GM19438 (cell line): ENCODE measurements around the gene STYXL1.
"Not testable (repeated sequence)": the region's sequence is repeated elsewhere in the genome, so short reads cannot be mapped to it uniquely, and the experiment has no call there.

Experiments used
- ATAC-seq: cut with Tn5 transposase; IDR thresholded peaks from one replicate; pipeline ENCODE4 v1.9.1; 2021; ENCODE audit warnings: low read depth; ENCODE audit not compliant: unreplicated experiment

Gene STYXL1

DNA sequence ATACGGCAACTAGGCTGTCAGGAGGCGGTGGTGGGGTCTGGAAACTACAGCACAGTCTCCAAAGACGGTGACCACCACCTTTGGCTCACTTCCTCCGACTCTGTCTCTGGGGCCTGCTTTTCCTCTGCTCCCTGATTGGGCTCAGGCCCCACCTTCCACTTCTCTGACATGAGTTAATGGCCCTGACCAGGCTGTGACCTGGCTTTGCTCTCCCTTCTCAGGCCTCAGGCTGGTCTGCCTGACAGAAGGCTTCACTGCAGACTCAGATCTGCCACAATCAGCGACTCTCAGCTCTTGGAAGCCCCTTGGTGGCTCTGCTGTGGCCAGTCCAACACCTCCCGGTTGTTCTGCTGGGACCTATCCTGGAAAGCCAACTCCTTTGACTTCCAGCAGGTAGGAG lies 7.7 kb downstream of the STYXL1 start:
- ATAC-seq: no peak

DNA sequence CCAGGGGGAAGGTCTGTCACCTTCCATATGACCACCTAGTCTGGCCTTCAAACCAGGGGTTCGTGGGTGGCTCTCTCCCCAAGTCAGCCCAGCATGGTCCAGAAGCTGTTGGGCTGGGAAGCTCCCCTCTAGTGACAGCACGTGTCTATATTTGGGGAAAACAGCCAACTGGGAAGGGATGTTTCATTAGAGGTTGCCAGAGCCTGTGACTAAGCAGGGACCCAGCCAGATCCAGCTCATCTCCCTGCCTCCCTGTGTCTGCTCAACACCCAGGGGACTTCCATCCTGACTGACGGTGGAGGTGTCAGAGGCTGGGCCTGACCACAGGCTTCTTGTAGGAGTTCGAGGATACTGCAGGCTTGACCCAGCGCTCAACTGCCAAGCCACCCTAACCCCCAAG lies 10.5 kb downstream of the STYXL1 start:
- ATAC-seq: no peak

DNA sequence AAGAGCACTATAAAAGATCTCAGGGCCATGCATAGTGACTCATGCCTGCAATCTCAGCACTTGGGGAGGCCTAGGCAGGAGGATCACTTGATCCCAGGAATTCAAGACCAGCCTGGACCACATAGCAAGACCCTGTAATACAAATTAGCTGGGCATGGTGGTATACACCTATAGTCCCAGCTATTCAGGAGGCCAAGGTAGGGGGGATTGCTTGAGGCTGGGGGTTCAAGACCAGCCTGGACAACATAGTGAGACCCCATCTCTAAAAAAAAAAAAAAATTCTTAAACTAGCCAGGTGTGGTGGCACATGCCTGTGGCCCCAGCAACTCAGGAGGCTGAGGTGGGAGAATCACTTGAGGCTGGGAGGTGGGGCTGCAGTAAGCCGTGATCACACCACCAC lies 15.8 kb downstream of the STYXL1 start:
- no peak for ATAC-seq

DNA sequence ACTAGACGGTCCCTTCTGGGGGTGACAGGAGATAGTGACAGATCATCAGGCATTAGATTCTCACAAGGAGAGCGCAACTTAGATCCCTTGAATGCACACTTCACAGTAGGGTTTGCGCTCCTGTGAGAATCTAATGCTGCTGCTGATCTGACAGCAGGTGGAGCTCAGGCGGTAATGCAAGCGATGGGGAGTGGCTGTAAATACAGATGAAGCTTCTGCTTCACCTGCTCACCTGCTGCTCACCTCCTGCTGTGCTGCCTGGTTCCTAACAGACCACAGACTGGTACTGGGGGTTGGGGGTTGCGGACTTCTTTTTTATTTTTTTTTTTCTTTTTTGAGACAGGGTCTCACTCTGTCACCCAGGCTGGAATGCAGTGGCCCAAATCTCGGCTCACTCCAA lies 18.1 kb downstream of the STYXL1 start:
- ATAC-seq: not testable (repeated sequence)

DNA sequence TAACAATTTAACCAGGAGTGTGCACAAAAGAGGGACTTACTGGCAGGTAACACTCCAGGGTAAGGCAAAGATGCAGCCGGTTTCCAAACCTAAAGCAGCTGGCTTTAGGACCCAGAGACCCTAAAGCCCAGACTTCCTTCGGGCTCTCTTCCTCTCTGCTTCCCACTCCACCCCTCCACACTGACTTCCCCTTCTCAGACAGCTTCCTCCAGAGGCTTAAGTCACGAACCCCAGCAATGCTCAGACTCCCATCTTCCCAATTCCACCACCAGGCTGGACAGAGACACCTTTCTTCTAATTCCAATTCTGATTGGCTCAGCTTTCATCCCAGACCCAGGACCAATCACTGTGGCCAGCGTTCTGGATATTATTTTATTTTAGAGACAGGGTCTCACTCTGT lies 24.8 kb downstream of the STYXL1 start:
- no peak for ATAC-seq

DNA sequence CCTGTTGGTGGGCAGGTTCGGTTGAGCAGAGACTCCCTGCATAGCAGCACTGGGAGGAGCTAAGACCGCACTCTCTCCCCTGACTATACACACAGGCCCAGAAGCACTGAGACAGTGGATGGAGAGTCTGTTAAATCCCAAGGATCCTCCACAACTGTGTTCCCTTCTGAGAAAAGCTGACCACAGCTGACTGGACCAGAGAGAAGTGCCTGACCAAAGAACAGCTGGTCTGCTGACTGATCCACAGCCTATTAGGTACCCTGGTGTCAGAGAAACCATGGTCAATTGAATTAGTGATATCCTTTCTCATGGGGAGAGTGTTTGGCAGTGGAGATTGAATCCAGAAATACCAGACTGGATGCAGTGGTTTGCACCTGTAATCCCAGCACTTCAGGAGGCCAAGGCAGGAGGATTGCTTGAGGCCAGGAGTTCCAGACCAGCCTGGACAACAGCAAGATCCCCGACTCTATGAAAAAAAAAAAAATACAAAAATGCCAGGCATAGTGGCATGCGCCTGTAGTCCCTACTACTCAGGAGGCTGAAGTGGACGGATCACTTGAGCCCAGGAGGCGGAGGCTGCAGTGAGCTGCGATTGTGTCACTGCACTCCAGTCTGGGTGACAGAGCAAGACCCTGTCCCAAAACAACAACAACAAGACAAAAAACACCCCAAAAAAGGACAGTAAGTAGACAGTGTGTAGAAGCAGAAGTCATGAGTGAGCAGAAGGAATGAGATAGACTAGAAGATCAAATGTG lies 25.6 kb downstream of the STYXL1 start:
- no peak for ATAC-seq

DNA sequence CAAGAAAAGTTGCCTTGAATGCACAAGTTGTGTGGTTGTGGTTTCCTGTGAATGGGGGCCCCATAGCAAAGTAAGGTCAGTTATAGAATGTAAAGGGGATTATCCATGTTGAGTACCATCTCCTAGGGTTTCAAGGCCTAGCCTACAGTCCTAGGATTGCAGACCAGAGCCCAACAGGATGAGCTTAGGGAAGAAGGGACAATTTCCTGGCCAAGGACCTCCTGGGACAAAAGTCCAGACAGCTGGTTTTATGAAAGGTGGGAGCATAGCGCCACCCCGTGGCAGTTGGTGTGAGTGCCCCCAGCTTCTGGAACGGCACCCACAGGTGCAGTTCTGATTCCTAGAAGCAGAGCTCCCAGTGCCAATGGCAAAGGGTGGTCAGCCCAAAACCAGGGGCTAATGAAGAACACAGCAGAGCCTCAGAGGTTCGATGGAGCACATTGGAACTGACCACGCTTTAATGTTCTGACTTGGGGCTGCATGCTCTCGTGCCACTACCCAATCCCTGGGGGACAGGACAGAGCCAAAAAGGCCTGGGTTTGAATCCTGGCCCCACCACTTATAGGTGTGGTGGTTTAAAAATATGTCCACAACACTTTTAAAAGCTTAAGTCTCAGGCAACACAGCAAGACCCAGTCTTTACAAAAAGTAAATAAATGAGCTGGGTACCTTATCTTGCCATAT lies 27.6 kb downstream of the STYXL1 start:
- no peak for ATAC-seq

DNA sequence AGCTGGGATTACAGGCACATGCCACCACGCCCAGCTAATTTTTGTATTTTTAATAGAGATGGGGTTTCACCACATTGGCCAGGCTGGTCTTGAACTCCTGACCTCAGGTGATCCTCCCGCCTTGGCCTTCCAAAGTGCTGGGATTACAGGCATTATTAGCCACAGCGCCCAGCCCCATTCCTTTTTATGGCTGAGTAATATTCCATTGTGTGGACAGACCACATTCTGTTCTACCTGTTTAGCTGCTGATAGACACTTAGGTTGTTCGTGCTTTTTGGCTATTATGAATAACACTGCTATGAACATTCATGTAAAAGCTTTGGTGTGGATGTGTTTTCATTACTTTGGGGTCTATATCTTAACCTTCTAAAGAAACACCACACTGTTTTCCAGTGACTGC lies 29.3 kb downstream of the STYXL1 start:
- not testable (repeated sequence) for ATAC-seq

DNA sequence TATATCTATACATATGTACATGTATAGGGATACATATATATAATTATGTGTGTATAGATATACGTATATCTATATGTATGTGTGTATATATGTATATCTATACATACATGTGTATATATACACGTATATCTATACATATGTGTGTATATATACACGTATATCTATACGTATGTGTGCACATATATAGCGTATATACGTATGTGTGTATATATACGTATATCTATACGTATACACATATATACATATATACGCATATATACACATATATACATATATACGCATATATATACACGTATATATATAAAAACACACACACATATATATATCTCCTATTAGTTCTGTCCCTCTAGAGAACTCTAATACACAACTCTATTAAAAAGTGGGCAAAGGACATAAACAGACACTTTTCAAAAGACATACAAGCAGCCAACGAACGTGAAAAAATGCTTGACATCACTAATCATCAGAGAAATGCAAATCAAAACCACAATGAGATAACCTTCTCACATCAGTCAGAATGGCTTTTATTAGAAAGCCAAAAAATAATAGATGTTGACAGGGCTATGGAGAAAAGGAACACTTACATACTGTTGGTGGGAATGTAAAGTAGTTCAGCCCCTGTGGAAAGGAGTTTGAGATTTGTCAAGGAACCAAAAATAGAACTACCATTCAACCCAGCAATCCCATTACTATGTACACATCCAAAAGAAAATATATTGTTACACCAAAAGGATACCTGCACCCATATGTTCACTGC lies 31.4 kb downstream of the STYXL1 start:
- no peak for ATAC-seq

DNA sequence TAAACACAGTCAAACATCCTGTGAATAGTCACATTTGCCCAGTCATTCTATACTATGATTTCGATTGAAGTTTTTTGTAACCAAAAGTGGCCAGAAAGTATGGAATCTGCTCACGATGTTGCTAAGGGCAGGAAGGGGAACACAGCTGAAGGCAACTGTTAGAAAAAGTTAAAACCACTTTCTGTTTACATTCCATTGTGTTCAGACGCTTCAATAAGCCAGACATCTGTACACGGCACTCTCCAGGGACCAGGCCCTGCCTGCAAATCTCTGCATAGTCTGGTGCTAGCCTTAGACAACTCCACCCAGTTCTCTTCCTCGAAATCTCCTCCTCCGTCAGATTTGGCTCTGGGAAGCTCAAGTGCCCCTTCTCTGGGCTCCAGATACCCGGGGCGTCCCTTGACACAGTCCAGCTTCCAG lies 36.3 kb downstream of the STYXL1 start:
- no peak for ATAC-seq

DNA sequence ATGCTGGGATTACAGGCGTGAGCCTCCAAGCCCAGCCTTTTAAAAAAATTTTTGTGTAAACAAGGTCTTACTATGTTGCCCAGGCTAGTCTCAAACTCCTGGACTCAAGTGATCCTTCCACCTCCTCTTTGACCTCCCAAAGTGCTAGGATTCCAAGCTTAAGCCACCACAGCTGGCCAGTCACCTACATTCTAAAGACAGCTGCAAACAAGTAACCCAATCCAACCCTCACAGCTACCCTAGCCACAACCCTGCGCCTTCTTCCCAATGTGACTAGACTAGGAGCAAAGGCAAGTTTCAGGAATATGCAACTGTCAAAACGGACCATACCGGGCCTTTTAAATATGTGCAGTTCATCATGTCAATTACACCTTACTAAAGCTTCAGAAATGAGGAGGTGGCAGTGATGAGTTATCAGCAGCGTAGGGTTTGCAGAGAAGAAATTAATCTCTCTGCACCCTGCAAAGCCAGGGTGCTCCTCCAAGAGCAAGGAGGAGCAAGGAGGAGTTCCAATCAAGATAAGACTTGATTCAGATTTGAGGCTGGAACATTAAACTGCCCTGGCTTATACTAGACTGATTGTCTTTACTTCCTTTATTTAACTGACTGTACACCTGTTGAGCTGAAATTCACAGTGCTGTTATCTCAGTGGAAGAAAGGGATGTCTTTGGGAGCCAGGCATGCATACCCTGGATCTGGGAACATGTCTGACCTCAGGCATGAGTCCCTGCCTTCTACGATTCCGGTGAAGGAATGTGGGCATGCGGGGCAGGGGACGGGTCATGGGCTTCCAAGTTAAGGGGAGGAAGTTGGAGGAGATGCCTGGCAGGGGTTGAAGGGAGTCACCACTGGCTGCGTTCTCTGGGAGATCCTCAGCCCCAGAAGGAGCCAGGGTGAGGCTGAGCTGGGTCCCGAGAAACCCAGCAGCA lies 37.9 kb downstream of the STYXL1 start:
- ATAC-seq: no peak

DNA sequence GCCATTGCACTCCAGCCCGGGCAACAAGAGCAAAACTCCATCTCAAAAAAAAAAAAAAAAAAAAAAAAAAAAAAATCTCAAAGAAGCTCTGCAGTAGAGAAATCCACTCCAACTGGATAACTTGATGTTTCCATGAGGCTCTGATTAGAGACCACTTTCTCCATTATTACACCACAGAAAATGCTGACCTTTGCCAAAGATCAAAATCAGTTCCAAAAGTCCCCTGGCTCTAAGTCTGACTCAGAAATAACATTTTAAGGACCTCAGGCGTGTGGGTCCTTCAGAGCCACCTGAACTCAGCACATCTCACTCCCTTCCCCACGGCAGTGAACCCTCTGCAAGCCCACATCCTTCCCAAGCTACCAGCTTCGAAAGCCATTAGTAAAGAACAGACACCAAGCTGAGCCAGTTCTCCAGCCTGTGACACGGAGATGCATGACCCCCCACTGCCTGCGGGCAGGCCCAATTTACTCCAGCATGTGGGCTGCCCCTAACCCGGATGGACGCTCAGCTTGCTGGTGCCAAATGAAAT lies 39.6 kb downstream of the STYXL1 start:
- ATAC-seq: no peak

DNA sequence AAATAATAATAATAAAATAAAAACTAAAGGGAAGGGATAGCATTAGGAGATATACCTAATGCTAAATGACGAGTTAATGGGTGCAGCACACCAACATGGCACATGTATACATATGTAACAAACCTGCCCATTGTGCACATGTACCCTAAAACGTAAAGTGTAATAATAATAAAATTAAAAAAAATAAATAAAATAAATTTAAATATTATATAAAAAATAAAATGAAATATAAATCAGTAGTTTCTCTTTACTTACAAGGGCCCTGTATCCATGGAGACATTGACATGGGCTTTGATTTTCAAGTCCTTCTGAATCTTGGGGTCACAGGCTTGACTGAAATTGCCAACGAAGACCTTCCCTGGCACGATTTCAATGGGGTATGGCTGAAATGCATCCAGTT lies 42.8 kb downstream of the STYXL1 start:
- ATAC-seq: not testable (repeated sequence)

DNA sequence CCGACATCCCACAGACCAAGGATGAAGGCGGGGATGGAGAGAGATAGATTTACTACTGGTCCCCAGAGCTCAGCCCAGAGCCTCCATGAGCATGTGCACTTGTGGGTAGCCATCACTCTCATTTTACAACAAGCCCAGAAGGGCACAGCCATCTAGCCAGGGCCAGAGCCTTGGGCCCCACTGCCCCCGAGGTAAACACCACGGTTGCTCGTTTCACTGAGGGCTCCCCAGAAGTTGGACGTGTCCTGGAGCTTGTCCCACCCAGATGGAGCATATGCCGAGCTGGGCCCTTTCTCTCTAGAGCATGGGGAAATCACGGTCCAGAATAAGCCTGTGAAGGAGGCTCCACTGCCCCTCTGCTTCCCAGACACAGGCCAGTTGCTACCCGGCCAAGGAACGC lies 44.4 kb downstream of the STYXL1 start:
- ATAC-seq: no peak

DNA sequence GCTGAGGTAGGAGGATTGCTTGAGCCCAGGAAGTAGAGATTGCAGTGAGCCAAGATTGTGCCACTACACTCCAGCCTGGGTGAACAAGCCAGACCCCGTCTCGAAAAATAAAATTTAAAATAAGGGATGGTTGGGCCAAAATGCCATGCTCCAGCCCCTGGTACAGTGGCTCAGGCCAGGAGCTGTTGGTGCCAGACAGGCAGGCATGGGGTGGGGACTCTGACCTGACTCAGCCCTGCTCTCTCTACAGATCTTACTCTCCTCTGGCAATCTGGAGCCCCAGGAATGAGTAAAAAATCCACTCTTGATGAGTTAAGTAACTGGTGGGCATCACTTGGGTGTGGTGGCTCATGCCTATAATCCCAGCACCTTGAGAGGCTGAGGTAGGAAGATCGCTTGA lies 45.0 kb downstream of the STYXL1 start:
- ATAC-seq: no peak

DNA sequence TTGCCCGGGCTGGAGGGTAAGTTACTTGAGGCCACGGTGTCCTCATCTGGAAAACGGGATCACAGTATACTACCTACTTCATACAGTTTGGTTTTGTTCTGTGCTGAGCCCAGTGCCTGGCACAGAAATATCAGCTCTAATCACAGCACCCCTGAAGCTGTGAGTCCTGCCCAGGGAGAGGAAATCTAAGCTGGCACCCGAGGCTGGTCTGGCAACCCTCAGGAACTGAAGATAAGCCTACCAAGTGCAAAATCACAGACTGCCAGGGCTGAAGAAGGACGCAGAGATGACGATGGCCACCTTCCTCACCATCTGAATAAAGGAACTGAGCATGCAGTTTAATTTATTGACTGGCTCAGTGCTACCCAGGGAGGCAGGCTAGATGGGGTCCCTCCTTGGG lies 45.7 kb downstream of the STYXL1 start:
- ATAC-seq: no peak

DNA sequence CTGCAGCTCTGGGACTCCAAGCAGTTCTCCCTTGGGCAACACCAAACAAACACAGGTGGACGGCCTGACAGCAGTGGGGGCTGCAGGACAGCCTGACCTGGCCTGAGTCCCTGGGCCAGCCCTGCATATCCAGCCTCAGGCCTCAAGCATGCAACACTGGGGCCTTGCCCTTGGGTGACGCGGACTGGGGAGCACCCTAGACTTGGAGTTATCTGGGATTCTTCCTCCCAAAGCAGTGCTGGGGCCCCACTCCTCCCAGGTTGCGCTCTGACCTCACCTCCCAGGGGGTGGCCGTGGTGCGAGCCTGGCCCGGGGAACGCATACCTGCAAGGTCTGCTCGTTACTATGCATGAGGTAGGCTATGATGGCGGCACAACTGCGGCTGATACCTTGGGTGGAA lies 47.2 kb downstream of the STYXL1 start:
- no peak for ATAC-seq

DNA sequence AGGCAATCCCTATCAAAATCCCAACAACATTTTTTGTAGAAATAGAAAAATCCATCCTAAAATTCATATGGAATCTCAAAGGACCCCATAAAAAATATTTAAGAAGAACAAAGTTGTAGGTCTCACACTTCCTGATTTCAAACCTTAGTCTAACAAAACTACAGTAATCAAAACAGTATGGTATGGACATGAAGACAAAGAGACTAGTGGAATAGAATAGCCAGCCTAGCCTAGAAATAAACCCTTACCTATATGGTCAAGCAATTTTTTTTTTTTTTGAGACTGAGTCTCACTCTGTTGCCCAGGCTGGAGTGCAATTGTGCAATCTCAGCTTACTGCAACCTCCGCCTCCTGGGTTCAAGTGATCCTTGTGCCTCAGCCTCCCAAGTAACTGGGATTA lies 49.8 kb downstream of the STYXL1 start:
- no peak for ATAC-seq

DNA sequence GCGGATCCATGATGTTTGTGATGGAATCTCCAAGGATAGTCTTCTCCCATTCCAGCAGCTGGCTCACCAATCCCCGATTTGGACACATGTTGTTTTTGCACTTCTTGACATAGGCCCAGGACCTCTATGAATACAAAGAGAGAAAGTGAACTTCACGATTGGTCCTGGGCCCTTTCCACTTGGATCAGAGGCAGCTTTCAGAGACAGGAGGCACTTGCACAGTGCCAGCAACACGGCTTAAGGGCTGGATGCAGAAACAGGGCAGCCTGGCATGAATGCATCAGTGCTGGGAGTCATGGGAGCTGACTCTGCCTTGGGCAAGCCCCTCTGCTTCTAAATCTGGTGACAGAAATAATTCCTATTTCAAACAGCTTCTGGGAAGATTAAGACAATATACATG lies 51.3 kb downstream of the STYXL1 start:
- no peak for ATAC-seq

DNA sequence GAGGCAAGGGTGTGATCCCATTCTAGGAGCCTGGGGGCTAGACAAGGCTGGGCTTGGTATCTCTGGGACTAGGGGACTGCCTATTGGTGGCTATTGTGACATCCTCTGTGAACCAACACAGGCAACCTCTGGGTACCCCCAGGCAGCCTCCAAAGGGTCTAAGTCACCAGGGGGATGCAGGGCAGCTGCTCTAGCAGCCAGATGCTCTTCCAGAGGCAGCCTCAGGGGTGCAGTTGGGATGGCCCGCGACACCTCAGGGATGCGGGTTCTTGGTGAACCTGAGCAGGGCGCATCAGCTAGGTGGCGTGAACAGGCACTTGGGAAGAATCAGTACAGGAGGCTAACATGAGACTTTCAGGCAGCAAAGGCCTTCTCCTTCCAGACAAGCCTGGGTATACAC lies 51.8 kb downstream of the STYXL1 start:
- no peak for ATAC-seq
